ENCODE measurements around the gene NTPCR.
A peak's percentile ranks its signal among the peaks of the same experiment; 100 is the strongest.
"Not testable (repeated sequence)": the region's sequence is repeated elsewhere in the genome, so short reads cannot be mapped to it uniquely, and the experiment has no call there.

Gene NTPCR

DNA sequence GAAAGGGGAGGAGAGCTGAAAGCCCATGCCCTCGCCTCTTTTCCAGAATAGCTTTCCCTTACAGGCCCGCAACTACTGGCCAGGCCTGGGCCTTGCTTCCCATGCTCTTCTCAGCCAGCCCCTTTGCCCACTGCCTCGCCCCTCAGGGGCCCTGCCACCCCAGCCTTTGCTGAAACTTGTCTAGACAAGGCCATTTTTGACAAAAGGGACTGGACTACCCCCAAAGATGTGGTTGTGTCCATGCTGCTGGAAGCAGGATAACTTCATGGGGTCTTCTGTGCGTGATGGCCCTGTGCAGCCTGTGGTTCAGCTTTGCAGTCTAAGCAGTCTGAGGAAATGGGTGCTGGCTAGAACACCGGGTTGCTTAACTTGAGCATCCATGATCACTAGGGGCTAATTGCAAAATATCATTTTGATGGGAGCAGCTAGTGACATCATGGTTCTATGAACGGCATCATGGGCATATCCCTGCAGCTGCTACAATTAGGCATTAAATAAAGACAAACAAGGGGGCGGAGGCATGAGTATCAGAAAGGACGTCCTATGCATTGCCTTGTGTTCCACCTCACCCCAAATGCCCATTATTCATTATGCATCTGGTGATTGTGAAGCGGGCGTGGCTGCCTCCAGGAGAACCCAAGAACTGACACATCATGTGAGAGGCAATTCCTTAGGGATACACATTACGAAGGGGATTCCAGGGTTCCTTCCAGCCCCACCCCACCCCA, 36.8 kb downstream of the NTPCR start:
- DNase-seq: no peak

DNA sequence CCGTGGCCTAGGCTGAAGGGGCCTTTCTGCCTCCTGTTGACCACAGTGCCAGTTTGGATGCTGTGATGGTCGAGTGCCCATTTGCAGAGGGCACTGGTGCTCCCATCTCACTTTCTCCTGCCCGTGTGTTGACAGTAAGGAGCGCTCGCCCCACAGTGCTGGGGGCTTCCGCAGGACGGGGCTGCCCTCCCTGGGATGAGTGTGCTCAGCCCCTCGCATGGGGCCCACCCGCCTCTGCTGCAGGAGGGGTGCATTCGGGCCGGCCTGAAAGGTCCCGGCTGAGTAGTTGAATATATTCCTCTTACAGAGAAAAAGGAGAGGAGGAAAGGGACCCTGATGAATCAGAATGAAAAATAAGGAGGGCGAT, 37.3 kb downstream of the NTPCR start:
- DNase-seq: no peak

DNA sequence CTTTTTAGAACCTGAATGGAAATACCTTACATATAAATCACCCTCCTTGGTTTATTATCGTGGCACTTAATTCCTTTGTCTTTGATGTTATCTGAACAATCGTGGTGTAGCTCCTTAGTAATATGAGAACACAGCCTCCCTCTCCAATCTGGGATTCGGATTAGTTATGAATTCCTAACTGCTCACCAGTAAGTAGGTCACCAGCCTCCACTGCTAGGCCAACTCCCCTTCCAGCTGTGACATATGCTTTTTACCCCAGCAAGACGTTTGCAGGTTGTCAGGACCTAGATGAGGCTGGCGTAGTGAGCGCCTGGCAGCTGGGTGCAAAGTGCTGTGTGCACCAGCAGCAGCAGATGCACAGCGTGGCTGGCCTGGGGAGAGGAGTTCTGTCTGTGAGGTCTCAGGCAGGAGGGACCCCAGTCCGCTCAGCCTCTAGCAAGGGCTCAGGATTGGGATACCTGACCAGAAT, 38.2 kb downstream of the NTPCR start:
- no peak for DNase-seq

DNA sequence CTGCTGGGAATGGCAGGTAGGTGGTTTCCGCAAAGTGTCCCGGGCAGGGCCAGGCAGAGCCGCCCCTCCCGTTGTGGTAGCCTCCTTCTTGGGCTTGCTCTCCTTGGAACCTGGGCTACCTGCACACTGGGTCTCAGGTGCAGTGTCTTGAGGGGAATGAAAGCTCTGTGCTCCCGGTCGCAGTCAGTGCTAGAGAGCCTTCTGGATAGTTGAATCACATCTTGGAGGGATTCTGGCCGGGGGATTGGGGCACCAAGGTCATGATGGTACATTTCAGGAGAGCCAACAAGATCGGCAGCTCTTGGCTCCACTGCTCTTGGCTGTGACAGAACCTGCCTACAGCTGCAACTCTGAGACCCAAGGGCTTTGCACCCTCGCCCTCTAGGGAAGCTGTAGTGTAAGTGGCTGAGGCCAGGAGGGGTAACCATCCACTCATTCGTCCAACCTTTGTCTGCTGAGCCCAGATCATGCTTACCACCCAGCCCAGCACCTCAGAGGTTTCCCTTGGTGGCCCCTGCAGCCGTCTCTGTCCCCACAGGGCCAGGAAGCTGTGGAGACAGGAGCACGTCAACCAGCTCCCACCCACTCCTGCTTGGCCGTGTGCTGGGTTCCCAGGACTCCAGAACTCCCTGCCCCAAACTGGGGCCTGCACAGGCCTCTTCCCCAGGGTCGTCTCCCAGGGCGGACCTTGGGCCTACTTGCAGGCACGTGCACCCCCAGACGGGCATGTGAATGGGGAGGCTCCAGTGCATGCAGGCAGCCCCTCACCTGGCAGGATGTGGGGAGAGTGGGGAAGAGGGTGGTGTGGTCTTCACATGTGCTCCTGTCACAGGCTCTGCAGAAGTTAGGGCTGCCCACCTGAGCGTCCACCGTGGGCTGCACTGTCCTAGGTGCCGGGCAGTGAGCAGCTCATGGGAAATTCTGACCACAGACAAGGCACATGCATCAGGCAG, 40.0 kb downstream of the NTPCR start:
- no peak for DNase-seq

DNA sequence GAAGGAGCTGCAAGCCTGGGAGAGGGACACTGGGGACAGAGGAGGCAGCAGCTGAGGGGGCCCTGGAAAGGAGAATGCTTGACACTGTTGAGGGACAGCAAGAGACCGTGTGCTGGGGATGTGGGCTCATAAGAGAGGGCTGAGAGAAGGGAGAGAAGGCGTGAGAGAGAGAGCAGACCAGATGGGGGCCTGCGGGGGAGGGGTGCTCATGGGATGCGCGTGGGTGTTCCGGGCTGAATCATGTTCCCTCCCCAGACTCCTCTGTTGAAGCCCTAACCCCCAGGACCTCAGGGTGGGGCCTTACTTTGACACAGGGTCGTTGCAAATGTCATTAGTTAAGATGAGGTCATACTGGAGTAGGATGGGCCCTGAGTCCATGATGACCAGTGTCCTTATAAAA, 40.8 kb downstream of the NTPCR start:
- DNase-seq: no peak

DNA sequence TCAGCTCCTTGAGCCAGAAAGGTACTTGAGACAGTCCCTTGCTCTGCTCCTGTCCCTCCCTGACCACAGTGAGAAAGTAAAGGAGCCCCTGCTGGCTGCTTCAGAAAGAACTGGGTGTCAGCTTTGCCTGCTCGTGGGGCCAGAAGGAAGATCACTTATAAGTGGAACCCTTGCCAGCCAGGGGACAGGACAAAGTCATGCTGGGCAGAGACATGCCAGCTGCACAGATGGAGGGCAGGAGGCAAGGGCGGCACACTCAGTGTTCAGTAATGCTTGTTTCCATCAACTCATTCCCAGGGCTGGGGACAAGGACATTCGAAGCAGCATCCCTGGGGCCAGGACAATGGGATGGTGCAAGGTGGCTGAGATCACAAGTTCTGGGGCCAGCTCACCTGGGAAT, 41.8 kb downstream of the NTPCR start:
- no peak for DNase-seq

DNA sequence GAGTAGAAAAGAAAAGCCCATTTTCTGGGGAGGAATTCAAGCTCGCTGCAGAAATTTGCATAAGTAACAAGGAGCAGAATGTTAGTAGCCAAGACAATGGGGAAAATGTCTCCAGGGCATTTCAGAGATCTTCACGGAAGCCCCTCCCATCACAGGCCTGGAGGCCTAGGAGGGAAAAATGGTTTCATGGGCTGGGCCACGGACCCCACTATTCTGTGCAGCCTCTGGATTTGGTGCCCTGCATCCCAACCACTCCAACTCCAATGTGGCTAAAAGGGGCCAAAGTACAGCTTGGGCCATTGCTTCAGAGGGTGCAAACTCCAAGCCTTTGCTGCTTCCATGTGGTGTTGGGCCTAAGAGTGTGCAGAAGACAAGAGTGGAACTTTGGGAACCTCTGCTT, 43.1 kb downstream of the NTPCR start:
- no peak for DNase-seq

DNA sequence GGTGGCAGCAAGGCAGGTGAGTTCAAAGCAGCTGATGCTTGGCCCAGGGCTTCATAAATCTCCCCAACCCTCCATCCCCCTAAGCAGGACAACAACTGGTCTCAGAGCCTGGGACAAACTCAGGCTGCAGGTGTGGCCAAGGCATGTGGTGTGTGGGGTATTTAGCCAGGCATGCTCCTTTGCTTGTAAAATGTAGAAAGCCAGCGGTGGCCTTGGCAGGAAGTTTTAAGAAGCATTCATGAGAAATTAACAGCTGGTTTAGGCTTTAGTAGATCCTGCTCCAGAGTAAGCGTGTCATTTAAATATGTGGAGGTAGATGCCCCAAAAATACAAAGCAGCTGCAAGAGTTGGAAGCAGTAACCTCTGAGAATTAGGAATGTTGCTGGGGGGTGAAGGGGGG, 44.8 kb downstream of the NTPCR start:
- DNase-seq: no peak

DNA sequence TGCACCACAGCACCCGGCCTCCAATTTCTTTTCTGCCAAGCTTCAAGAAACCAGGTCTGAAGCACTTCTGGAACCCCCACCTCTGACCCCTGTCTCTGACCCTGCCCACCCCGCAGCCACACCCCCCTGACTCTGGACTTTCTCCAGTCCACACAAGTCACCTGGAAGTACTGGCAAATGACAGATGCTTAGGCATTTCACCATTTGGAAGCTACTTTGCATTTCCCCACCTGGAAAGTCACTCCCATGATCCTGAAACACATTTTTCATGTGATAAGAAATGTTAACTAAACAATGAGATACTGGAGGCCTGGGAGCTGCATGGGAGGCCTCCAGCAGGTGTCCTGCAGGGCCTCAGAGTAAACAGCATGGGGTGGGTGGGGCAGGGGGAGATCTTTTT, 45.7 kb downstream of the NTPCR start:
- DNase-seq: no peak

DNA sequence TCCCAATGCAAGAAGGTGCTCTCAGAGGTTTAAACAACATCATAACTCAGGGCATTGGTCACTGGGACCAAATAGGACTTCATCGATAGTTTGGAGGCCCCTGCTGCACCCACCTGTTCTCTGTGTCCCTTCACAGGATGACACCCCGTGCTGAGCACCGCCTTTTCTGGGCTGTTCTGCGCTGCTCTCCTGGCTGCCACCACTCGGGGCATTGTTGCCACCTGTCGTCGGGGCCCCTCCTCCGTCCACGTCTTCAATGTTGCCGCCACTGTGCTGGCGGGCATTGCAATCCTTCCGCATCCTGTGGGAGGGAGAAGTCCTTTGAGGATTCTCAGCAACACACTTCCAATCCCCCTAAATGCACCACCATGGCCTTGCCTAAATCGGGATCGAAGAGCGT, 47.7 kb downstream of the NTPCR start:
- DNase-seq: no peak

DNA sequence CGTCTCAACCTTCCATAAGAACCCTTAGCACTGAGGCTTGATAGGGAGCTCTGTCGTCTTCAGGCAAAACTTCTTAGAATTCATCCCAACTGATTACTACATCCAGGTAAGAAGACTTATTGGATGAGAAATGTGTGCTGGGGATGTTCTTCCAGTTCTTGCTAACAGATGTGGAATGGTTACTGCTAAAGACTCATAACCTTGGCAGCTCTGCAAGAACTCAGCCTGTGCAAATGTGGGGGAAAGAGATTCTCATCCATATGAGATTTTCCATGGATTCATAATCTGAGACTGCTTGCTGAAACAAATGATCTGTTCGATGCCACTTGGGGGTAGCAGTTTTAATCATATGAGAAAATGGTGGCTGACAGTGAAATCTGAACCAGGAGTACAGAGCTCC, 48.2 kb downstream of the NTPCR start:
- DNase-seq: no peak

DNA sequence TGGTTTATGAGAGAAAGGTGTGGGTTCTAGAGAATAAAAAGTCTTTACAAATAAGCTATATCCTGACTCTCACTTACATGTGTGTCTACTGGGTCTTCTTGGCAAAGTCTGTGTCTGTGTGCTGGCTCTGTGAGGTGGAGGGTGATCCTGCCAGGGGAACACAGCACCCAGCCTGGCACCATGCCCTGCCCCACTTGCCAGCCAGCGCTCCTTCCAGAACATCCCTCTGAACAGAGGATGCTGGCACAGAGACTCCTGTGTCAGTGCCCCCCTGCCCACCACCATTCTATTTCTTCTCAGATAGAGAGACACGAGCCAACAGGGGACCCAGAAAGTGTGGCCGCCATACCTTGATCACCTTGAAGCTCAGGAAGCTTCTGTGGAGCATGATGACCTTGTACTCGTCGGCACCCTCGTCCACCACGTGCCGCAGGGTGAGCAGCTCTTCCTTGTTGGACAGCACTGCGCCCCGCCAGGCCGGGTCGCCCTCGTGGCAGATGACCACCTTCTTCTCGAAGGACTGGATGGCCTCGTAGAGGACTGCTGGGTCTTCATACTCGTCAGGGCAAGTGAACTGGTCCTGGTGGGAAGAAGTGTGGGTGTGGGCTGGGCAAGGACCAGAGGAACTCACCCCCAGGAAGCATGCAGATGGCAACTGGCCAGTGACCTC, 49.7 kb downstream of the NTPCR start:
- DNase-seq: no peak

DNA sequence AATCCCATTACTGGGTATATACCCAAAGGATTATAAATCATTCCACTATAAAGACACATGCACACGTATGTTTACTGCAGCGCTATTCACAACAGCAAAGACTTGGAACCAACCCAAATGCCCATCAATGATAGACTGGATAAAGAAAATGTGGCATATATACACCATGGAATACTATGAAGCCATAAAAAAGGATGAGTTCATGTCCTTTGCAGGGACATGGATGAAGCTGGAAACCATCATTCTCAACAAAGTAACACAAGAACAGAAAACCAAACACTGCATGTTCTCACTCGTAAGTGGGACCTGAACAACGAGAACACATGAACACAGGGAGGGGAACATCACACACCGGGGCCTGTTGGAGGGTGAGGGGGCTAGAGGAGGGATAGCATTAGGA, 53.2 kb downstream of the NTPCR start:
- not testable (repeated sequence) for DNase-seq

DNA sequence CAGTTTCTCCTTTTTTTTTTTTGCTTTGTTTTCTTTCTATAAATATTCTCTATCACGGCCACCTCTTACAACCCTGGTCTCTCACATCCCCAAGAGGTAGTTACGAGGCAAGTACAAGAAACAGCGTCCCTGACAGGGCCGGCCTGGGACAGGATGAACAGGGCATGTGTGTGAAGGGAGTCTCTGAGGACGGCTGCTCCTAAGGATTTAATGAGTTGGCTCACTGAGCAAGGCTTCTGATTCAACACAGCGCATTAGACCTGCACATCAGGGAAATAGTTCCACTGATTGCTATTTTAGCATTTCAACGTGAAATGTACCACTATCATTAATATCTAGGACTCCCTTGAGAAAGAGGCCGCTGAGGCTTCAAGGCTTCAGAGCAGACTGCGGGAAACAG, 54.0 kb downstream of the NTPCR start:
- no peak for DNase-seq

DNA sequence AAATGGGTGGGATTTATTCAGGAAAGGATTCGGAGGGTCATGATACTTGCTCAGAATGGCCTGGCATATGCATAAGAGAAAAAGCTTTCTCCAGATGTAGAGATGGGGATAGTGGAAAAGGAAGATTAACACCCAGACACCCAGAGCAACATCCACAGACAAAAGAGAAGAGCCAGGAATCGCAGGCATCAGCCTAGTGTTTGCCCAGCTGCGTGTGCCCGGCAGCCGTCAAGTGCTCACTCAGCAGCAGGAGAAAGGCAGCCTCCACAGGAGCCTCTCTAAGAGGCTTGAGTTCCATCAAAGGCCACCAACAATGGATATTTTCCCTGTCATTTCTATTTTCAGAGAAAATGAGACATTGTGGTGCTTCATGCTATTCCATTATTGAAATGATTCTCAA, 54.7 kb downstream of the NTPCR start:
- DNase-seq: peak; percentile 81

DNA sequence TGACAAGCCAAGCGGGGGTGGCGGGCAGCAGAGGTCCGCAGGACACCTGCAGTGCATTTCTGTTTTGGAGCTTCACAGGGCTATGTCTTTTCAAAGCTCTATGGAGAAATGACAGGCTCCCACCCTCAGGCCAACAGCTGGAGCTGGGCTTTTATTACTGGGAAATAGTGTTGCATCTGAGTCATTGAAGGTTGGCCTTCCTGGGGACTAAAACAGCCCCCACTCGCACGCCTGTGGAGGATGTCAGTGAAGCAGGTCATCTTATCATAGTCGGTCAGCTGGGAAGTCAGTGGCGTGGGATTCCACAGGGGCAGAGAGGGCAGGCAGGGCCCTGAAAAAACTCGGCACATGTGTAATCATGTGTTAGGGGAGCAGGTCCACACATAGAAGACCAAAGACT, 55.3 kb downstream of the NTPCR start:
- no peak for DNase-seq

DNA sequence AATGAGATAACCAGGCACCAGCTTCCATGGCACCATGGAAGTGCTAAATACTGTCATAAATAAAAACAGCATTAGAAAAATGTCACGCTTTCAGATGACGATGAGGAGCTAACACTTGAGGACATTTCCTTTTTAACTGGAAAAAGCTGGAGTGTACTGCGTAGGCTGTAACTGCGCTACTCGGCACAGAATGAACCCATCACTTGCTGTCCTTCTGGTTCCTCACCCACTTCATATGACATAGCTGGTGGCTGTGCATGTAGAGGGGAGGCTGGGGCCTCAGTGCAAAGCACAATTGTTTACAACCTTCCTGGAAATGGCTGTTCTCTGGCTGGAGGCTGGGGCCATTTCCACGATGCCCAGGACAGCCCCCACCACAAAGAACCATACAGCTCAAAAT, 55.7 kb downstream of the NTPCR start:
- no peak for DNase-seq

DNA sequence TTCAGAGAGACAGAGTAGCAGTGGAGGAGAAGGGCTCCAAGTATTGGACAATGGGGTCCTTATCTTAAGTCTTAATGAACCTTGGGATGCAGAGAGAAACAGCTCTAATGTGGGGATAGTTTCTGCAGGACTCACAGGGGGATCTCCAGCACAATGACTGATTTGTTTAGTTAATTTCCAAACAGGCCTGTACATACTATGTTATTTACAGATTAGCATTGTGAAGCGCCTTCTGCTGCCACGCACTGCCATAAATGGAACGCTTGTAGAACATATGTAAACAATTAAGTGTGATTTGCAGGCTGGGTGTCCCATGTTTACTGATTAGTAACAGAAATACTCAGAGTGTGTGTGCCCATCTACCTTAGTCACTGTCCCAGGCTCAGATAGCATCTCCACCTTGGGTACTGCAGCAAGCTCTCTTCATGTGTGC, 56.1 kb downstream of the NTPCR start:
- peak; percentile 7 for DNase-seq

DNA sequence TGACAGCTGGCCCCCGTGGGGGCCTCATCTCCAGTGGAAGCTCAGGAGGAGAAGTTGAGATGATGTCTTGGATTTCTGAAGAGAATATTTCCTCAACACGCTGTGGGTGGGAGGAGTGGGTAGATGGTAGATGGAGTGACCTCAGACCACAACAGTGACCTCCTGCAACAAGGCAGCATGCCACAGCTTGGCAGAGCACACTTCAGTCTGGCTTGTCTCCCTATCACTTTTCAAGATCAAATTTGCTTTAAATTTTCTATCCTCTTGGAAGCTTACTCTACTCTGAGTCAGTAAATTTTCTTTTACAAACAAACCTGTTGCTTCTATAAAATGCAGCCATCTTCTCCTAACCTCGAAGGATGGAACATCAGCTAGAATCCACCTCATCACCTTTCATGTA, 59.7 kb downstream of the NTPCR start:
- no peak for DNase-seq

DNA sequence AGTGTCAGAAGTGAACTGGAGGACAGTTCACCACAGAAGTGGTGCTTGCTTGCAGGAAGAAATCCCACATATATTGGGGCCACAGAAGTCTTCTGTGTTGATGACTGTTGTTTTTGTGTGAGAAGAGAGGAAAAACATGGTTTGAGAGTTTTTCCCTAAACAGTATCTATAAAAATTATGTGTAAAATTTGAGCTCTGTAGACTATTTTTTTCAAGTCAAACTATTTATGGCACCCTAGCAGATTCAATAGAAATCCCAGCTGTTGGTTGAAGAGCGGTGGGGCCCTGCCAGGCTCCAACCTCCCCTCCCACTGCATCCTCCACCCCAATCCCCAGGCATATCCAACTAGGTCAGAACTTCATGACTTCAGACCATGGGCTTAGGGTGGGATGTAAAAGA, 61.6 kb downstream of the NTPCR start:
- DNase-seq: no peak

DNA sequence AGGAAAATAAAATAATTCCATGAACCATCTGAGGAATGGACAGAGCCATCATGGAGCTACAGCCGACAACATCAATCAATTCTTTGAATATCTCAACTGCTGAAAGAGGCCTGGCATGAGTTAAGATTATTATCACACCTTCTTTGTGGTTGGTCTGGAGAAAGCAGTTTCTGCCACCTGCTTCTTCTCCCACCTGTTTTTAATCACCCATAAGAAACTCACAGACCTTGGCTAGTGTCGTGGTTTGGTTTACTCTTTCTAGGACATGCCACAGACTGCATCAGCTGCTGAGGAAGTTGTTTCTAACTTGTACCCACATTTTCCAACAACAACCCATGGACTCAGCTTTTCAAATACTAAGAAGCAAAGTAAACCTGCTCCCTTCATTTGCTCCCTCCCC, 65.6 kb downstream of the NTPCR start:
- DNase-seq: no peak

DNA sequence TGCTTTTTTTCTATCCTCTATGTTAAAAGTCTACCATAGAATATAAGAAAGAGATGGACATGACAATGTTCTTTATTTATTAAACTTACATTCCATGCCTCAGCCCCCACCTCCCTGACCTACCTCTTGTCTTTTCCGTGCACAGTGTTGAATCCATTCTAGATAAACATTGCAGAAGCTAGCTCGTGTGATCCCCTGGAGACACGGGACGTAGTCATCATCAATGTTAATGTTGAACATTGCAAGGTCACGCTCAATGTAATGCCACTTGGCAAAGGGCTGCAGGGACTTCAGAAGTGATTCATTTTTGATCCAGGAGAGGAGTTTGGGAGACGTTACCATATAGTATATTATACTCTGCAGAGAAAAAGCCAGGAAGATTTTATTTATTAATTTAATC, 66.4 kb downstream of the NTPCR start:
- no peak for DNase-seq

DNA sequence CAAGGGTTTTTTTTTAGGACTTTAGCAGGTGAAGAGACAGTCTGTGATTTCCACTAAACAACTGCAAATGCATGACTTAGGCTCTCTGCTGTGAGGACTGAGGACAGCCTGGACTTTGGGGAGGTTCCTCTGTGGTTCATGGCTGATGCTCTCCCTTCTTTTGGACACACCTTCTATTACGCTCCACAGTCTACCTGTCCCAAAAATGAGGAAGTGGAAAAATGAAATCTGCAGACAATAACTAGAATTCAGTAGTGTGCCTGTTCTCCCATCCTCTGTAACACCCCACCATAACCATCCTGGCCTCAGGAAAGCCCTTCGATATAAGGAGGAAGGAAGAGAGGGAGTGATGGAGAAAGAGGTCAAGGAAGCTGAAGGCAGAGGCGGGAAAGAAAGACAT, 68.7 kb downstream of the NTPCR start:
- no peak for DNase-seq

Data from NCI-H774 (cell line).